Posterior cingulate gyrus (tissue), 11 donors: Measurements from ENCODE around the gene MAPT.
"Not testable (repeated sequence)": the region's sequence is repeated elsewhere in the genome, so short reads cannot be mapped to it uniquely, and the experiment has no call there.

Source experiments
- DNase-seq, 10 donors: peaks; one replicate each; pipeline versions ENCODE4 v3.0.0 to v3.0.0-alpha.2; 2020 to 2021; ENCODE audit warnings: mixed read lengths in 3 of 10
- intact Hi-C: fragments of 100-400 bp; cut with DNase I; formaldehyde crosslinking; loops from one replicate; pipeline ENCODE4 v1.15.1; 2023

Gene MAPT

DNA sequence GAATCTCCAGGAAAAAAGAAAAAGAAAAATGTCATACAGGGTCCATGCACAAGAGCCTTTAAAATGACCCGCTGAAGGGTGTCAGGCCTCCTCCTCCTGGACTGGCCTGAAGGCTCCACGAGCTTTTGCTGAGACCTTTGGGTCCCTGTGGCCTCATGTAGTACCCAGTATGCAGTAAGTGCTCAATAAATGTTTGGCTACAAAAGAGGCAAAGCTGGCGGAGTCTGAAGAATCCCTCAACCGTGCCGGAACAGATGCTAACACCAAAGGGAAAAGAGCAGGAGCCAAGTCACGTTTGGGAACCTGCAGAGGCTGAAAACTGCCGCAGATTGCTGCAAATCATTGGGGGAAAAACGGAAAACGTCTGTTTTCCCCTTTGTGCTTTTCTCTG lies 105.5 kb downstream of the MAPT start:
- intact Hi-C loops, result no loop called here
- DNase-seq, result no peak

DNA sequence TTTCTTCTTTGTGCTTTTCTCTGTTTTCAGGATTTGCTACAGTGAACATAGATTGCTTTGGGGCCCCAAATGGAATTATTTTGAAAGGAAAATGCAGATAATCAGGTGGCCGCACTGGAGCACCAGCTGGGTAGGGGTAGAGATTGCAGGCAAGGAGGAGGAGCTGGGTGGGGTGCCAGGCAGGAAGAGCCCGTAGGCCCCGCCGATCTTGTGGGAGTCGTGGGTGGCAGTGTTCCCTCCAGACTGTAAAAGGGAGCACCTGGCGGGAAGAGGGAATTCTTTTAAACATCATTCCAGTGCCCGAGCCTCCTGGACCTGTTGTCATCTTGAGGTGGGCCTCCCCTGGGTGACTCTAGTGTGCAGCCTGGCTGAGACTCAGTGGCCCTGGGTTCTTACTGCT lies 105.9 kb downstream of the MAPT start:
- intact Hi-C loops, result no loop called here
- peak in 1 of 10 donors; percentile 88 for DNase-seq

DNA sequence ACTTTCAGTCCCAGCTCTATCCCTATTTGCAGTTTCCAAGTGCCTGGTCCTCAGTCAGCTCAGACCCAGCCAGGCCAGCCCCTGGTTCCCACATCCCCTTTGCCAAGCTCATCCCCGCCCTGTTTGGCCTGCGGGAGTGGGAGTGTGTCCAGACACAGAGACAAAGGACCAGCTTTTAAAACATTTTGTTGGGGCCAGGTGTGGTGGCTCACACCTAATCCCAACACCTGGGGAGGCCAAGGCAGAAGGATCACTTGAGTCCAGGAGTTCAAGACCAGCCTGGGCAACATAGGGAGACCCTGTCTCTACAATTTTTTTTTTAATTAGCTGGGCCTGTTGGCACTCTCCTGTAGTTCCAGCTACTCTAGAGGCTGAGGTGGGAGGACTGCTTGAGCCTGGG lies 106.4 kb downstream of the MAPT start:
- intact Hi-C loops, result no loop called here
- DNase-seq, result peak in 1 of 10 donors; percentile 51

DNA sequence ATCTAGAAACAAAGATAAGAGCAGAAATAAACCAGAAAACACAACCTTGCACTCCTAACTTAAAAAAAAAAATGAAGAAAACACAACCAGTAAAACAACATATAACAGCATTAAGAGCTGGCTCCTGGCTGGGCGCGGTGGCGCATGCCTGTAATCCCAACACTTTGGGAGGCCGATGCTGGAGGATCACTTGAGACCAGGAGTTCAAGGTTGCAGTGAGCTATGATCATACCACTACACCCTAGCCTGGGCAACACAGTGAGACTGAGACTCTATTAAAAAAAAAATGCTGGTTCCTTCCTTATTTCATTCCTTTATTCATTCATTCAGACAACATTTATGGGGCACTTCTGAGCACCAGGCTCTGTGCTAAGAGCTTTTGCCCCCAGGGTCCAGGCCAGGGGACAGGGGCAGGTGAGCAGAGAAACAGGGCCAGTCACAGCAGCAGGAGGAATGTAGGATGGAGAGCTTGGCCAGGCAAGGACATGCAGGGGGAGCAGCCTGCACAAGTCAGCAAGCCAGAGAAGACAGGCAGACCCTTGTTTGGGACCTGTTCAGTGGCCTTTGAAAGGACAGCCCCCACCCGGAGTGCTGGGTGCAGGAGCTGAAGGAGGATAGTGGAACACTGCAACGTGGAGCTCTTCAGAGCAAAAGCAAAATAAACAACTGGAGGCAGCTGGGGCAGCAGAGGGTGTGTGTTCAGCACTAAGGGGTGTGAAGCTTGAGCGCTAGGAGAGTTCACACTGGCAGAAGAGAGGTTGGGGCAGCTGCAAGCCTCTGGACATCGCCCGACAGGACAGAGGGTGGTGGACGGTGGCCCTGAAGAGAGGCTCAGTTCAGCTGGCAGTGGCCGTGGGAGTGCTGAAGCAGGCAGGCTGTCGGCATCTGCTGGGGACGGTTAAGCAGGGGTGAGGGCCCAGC lies 107.3 kb downstream of the MAPT start:
- intact Hi-C loops, result loop anchor here (1.0 to 2.0 kb wide), 3 partner anchors 43 to 211 kb away; partner anchors contain the start of gene KANSL1
- DNase-seq, result peak in 1 of 10 donors; percentile 31

DNA sequence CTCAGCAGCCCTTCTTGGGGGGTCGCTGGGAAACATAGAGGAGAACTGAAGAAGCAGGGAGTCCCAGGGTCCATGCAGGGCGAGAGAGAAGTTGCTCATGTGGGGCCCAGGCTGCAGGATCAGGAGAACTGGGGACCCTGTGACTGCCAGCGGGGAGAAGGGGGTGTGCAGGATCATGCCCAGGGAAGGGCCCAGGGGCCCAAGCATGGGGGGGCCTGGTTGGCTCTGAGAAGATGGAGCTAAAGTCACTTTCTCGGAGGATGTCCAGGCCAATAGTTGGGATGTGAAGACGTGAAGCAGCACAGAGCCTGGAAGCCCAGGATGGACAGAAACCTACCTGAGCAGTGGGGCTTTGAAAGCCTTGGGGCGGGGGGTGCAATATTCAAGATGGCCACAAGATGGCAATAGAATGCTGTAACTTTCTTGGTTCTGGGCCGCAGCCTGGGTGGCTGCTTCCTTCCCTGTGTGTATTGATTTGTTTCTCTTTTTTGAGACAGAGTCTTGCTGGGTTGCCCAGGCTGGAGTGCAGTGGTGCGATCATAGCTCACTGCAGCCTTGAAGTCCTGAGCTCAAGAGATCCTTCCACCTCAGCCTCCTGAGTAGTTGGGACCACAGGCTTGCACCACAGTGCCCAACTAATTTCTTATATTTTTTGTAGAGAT lies 108.1 kb downstream of the MAPT start:
- intact Hi-C loops, result loop anchor here (1.0 to 2.0 kb wide), 3 partner anchors 42 to 210 kb away; partner anchors contain the start of gene KANSL1
- peak in 8 of 10 donors; percentile 51 to 93 (median 74) for DNase-seq

DNA sequence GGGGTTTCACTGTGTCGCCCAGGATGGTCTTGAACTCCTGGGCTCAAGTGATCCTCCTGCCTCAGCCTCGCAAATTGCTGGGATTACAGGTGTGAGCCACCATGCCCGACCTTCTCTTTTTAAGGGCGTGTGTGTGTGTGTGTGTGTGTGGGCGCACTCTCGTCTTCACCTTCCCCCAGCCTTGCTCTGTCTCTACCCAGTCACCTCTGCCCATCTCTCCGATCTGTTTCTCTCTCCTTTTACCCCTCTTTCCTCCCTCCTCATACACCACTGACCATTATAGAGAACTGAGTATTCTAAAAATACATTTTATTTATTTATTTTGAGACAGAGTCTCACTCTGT lies 108.6 kb downstream of the MAPT start:
- DNase-seq, result peak in 1 of 10 donors; percentile 50
- intact Hi-C loops, result loop anchor here (1.0 to 2.0 kb wide), 3 partner anchors 42 to 209 kb away; partner anchors contain the start of gene KANSL1

DNA sequence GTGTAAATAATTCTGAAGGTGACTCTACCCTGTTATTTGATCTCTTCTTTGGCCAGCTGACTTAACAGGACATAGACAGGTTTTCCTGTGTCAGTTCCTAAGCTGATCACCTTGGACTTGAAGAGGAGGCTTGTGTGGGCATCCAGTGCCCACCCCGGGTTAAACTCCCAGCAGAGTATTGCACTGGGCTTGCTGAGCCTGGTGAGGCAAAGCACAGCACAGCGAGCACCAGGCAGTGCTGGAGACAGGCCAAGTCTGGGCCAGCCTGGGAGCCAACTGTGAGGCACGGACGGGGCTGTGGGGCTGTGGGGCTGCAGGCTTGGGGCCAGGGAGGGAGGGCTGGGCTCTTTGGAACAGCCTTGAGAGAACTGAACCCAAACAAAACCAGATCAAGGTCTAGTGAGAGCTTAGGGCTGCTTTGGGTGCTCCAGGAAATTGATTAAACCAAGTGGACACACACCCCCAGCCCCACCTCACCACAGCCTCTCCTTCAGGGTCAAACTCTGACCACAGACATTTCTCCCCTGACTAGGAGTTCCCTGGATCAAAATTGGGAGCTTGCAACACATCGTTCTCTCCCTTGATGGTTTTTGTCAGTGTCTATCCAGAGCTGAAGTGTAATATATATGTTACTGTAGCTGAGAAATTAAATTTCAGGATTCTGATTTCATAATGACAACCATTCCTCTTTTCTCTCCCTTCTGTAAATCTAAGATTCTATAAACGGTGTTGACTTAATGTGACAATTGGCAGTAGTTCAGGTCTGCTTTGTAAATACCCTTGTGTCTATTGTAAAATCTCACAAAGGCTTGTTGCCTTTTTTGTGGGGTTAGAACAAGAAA lies 109.8 kb downstream of the MAPT start:
- intact Hi-C loops, result loop anchor here (2.0 kb wide), 2 partner anchors 41 to 189 kb away; partner anchors contain the start of gene KANSL1
- peak; percentile 71 to 96 (median 81) for DNase-seq

DNA sequence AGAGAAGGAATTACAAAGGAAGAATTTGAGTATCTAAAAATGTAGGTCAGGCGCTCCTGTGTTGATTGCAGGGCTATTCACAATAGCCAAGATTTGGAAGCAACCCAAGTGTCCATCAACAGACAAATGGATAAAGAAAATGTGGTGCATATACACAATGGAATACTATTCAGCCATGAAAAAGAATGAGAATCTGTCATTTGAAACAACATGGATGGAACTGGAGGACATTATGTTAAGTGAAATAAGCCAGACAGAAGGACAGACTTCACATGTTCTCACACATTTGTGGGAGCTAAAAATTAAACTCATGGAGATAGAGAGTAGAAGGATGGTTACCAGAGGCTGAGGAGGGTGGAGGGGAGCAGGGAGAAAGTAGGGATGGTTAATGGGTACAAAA lies 111.7 kb downstream of the MAPT start:
- DNase-seq, intact Hi-C loops: not testable (repeated sequence)

DNA sequence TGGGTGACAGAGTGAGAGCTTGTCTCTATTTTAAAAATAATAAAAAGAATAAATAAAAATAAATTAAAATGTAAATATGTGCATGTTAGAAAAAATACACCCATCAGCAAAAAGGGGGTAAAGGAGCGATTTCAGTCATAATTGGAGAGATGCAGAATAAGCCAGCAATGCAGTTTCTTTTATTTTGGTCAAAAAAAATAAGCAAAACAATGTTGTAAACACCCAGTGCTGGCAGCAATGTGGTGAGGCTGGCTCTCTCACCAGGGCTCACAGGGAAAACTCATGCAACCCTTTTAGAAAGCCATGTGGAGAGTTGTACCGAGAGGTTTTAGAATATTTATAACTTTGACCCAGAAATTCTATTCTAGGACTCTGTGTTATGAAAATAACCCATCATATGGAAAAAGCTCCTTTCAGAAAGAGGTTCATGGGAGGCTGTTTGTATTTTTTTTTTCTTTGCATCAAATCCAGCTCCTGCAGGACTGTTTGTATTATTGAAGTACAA lies 113.2 kb downstream of the MAPT start:
- intact Hi-C loops, result no loop called here

DNA sequence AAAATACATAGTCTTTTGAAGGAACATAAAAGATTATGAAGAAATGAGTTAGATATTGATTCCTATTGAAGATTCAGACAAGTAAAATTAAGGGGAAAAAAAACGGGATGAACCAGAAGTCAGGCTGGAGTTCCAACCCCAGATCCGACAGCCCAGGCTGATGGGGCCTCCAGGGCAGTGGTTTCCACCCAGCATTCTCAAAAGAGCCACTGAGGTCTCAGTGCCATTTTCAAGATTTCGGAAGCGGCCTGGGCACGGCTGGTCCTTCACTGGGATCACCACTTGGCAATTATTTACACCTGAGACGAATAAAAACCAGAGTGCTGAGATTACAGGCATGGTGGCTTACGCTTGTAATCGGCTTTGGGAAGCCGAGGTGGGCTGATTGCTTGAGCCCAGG lies 114.2 kb downstream of the MAPT start:
- intact Hi-C loops, result no loop called here
- DNase-seq, result peak in 4 of 10 donors; percentile 16 to 61 (median 54)

More for the DNA sequence above, 113.2 kb downstream of the MAPT start:
- DNase-seq, result peak in 3 of 10 donors; percentile 19 to 71 (median 49)

DNA sequence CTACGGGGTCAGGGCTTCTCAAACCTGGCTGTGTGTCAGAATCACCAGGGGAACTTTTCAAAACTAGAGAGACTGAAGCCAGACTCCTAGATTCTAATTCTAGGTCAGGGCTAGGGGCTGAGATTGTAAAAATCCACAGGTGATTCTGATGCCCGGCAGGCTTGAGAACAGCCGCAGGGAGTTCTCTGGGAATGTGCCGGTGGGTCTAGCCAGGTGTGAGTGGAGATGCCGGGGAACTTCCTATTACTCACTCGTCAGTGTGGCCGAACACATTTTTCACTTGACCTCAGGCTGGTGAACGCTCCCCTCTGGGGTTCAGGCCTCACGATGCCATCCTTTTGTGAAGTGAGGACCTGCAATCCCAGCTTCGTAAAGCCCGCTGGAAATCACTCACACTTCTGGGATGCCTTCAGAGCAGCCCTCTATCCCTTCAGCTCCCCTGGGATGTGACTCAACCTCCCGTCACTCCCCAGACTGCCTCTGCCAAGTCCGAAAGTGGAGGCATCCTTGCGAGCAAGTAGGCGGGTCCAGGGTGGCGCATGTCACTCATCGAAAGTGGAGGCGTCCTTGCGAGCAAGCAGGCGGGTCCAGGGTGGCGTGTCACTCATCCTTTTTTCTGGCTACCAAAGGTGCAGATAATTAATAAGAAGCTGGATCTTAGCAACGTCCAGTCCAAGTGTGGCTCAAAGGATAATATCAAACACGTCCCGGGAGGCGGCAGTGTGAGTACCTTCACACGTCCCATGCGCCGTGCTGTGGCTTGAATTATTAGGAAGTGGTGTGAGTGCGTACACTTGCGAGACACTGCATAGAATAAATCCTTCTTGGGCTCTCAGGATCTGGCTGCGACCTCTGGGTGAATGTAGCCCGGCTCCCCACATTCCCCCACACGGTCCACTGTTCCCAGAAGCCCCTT lies 115.6 kb downstream of the MAPT start:
- intact Hi-C loops, result no loop called here
- peak in 3 of 10 donors; percentile 75 to 95 (median 90) for DNase-seq

DNA sequence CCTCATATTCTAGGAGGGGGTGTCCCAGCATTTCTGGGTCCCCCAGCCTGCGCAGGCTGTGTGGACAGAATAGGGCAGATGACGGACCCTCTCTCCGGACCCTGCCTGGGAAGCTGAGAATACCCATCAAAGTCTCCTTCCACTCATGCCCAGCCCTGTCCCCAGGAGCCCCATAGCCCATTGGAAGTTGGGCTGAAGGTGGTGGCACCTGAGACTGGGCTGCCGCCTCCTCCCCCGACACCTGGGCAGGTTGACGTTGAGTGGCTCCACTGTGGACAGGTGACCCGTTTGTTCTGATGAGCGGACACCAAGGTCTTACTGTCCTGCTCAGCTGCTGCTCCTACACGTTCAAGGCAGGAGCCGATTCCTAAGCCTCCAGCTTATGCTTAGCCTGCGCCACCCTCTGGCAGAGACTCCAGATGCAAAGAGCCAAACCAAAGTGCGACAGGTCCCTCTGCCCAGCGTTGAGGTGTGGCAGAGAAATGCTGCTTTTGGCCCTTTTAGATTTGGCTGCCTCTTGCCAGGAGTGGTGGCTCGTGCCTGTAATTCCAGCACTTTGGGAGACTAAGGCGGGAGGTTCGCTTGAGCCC lies 116.3 kb downstream of the MAPT start:
- DNase-seq, result peak in 2 of 10 donors; percentile 47 to 76
- intact Hi-C loops, result no loop called here

DNA sequence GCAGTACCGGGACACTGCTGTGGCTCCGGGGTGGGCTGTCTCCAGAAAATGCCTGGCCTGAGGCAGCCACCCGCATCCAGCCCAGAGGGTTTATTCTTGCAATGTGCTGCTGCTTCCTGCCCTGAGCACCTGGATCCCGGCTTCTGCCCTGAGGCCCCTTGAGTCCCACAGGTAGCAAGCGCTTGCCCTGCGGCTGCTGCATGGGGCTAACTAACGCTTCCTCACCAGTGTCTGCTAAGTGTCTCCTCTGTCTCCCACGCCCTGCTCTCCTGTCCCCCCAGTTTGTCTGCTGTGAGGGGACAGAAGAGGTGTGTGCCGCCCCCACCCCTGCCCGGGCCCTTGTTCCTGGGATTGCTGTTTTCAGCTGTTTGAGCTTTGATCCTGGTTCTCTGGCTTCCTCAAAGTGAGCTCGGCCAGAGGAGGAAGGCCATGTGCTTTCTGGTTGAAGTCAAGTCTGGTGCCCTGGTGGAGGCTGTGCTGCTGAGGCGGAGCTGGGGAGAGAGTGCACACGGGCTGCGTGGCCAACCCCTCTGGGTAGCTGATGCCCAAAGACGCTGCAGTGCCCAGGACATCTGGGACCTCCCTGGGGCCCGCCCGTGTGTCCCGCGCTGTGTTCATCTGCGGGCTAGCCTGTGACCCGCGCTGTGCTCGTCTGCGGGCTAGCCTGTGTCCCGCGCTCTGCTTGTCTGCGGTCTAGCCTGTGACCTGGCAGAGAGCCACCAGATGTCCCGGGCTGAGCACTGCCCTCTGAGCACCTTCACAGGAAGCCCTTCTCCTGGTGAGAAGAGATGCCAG lies 117.6 kb downstream of the MAPT start:
- DNase-seq, result peak in 2 of 10 donors; percentile 75 to 82
- intact Hi-C loops, result no loop called here

DNA sequence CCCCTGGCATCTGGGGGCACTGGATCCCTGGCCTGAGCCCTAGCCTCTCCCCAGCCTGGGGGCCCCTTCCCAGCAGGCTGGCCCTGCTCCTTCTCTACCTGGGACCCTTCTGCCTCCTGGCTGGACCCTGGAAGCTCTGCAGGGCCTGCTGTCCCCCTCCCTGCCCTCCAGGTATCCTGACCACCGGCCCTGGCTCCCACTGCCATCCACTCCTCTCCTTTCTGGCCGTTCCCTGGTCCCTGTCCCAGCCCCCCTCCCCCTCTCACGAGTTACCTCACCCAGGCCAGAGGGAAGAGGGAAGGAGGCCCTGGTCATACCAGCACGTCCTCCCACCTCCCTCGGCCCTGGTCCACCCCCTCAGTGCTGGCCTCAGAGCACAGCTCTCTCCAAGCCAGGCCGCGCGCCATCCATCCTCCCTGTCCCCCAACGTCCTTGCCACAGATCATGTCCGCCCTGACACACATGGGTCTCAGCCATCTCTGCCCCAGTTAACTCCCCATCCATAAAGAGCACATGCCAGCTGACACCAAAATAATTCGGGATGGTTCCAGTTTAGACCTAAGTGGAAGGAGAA lies 118.2 kb downstream of the MAPT start:
- intact Hi-C loops, result no loop called here
- DNase-seq, result peak in 3 of 10 donors; percentile 43 to 77 (median 60)

DNA sequence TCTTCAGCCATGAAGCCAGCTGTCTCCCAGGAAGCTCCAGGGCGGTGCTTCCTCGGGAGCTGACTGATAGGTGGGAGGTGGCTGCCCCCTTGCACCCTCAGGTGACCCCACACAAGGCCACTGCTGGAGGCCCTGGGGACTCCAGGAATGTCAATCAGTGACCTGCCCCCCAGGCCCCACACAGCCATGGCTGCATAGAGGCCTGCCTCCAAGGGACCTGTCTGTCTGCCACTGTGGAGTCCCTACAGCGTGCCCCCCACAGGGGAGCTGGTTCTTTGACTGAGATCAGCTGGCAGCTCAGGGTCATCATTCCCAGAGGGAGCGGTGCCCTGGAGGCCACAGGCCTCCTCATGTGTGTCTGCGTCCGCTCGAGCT lies 118.8 kb downstream of the MAPT start:
- DNase-seq, result peak in 3 of 10 donors; percentile 50 to 82 (median 74)
- intact Hi-C loops, result no loop called here

DNA sequence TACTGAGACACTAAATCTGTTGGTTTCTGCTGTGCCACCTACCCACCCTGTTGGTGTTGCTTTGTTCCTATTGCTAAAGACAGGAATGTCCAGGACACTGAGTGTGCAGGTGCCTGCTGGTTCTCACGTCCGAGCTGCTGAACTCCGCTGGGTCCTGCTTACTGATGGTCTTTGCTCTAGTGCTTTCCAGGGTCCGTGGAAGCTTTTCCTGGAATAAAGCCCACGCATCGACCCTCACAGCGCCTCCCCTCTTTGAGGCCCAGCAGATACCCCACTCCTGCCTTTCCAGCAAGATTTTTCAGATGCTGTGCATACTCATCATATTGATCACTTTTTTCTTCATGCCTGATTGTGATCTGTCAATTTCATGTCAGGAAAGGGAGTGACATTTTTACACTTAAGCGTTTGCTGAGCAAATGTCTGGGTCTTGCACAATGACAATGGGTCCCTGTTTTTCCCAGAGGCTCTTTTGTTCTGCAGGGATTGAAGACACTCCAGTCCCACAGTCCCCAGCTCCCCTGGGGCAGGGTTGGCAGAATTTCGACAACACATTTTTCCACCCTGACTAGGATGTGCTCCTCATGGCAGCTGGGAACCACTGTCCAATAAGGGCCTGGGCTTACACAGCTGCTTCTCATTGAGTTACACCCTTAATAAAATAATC lies 119.3 kb downstream of the MAPT start:
- DNase-seq, result peak in 5 of 10 donors; percentile 33 to 87 (median 61)
- intact Hi-C loops, result no loop called here

DNA sequence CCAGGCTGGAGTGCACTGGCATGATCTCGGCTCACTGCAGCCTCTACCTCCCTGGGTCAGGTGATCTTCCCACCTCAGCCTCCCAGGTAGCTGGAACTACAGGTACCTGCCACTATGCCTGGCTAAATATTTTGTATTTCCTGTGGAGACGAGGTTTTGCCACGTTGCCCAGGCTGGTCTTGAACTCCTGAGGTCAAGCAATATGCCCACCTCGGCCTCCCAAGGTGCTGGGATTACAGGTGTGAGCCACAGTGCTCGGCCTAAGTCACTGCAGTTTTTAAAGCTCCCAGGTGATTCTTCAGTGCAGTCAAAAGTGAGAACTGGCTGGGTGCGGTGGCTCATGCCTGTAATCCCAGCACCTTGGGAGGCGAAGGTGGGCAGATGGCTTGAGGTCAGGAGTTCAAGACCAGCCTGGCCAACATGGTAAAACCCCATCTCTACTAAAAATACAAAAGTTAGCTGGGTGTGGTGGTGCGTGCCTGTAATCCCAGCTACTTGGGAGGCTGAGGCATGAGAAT lies 125.1 kb downstream of the MAPT start:
- intact Hi-C loops, result not testable (repeated sequence)
- DNase-seq, result peak in 3 of 10 donors; percentile 8 to 55 (median 38)
